RPMI7951 (cell line): Measurements from ENCODE around the gene RGL1. TPM values are rescaled to one million over a fixed set of nuclear protein-coding genes. Genes with fewer than 3 reads are reported as not detected.

Experiments used
- DNase-seq: peaks from one replicate; pipeline ENCODE4 v3.0.0-alpha.2; 2012; ENCODE audit warnings: low read depth
- total RNA-seq: library from RNA; depleted of rRNA; stranded (reverse); fragments of >200 nt; shearing (Covaris generic); gene quantifications from 2 replicates; pipeline ENCODE4 v1.2.3, GENCODE V29; 2014

RGL1 gene
- total RNA-seq, 1 experiment from 2014 or later, result 23.6 TPM

GRCh38 chr1:183915625-183916510, 110.9 kb downstream of the RGL1 start:
- peak; percentile 96 for DNase-seq

- no peak for DNase-seq
These were observed 111.7 kb downstream of the RGL1 start for GRCh38 chr1:183916574-183916973.

- no peak for DNase-seq
These were observed 113.7 kb downstream of the RGL1 start for GRCh38 chr1:183918589-183918988.

- DNase-seq, result no peak
These were observed 115.7 kb downstream of the RGL1 start for GRCh38 chr1:183920651-183921050.

- DNase-seq, result no peak
These were observed 117.3 kb downstream of the RGL1 start for GRCh38 chr1:183922197-183922596.

GRCh38 chr1:183925947-183926346, 121.0 kb downstream of the RGL1 start:
- DNase-seq, result no peak

- DNase-seq, result no peak
These were observed 122.1 kb downstream of the RGL1 start for GRCh38 chr1:183926983-183927382.

- no peak for DNase-seq
These were observed 126.8 kb downstream of the RGL1 start for GRCh38 chr1:183931646-183932271.

- peak; percentile 67 for DNase-seq
These were observed 127.5 kb downstream of the RGL1 start for GRCh38 chr1:183932412-183932811.

GRCh38 chr1:183933528-183934179, 128.7 kb downstream of the RGL1 start:
- no peak for DNase-seq

- no peak for DNase-seq
These were observed 129.4 kb downstream of the RGL1 start for GRCh38 chr1:183934314-183934713.

GRCh38 chr1:183936009-183936408, 131.1 kb downstream of the RGL1 start:
- no peak for DNase-seq

GRCh38 chr1:183936791-183937190, 131.9 kb downstream of the RGL1 start:
- DNase-seq, result no peak

- DNase-seq, result no peak
These were observed 132.7 kb downstream of the RGL1 start for GRCh38 chr1:183937611-183938010.

- DNase-seq, result no peak
These were observed 136.1 kb downstream of the RGL1 start for GRCh38 chr1:183941001-183941400.

GRCh38 chr1:183942933-183943693, 138.2 kb downstream of the RGL1 start:
- peak; percentile 99 for DNase-seq

- DNase-seq, result peak; percentile 46
These were observed 140.8 kb downstream of the RGL1 start for GRCh38 chr1:183945428-183946319.

- DNase-seq, result no peak
These were observed 141.3 kb downstream of the RGL1 start for GRCh38 chr1:183946320-183946613.

- no peak for DNase-seq
These were observed 143.1 kb downstream of the RGL1 start for GRCh38 chr1:183947988-183948387.

- no peak for DNase-seq
These were observed 147.2 kb downstream of the RGL1 start for GRCh38 chr1:183952101-183952500.

- DNase-seq, result no peak
These were observed 148.1 kb downstream of the RGL1 start for GRCh38 chr1:183953031-183953430.
